HUES48 (cell line): Measurements from ENCODE around the gene RPL37.
"Not testable (repeated sequence)": the region's sequence is repeated elsewhere in the genome, so short reads cannot be mapped to it uniquely, and the experiment has no call there.

Experiments used
- H3K27ac ChIP-seq: one replicate; pipeline ENCODE4 v1.7.0; 2013; ENCODE audit warnings: low read depth, low read length, inconsistent platforms
- H3K27me3 ChIP-seq: 2 replicates; pipeline ENCODE4 v1.6.1; 2013; ENCODE audit warnings: mild to moderate bottlenecking, low read length; ENCODE audit not compliant: control insufficient read depth, insufficient read depth
- H3K36me3 ChIP-seq: 2 replicates; pipeline ENCODE4 v1.6.1; 2013; ENCODE audit warnings: low read length; ENCODE audit not compliant: control insufficient read depth, insufficient read depth
- H3K4me1 ChIP-seq: 2 replicates; pipeline ENCODE4 v1.6.1; 2013; ENCODE audit warnings: mild to moderate bottlenecking, low read length; ENCODE audit not compliant: control insufficient read depth, insufficient read depth
- H3K4me3 ChIP-seq: 2 replicates; pipeline ENCODE4 v1.5.1; 2013; ENCODE audit warnings: mild to moderate bottlenecking, low read depth, low read length
- H3K9ac ChIP-seq: 2 replicates; pipeline ENCODE4 v1.6.1; 2013; ENCODE audit warnings: mild to moderate bottlenecking, low read depth, low read length, moderate library complexity
- H3K9me3 ChIP-seq: 2 replicates; pipeline ENCODE4 v1.6.1; 2013; ENCODE audit warnings: low read length; ENCODE audit not compliant: control insufficient read depth, insufficient read depth

RPL37 gene

GRCh38 chr5:40834849-40835787 is at the start of gene RPL37:
Gene RPL37 (minus strand): TSS chr5:40835222. CDS start chr5:40835185, 37 bp downstream.
- H3K9ac ChIP-seq = peak within 1 kb of the TSS; percentile 99
- peak within 1 kb of the TSS; percentile 97 for H3K4me3 ChIP-seq
- no peaks in the 10 kb centered on the region for H3K9me3 ChIP-seq
- H3K4me1 ChIP-seq = peaks cover 18% of the 10 kb centered on the region
- H3K36me3 ChIP-seq = peaks cover 43% of the 10 kb centered on the region
- no peaks in the 10 kb centered on the region for H3K27me3 ChIP-seq
- H3K27ac ChIP-seq = peak within 1 kb of the TSS; percentile 99

- peaks cover 19% of the 10 kb centered on the region for H3K9me3 ChIP-seq
- not testable (repeated sequence) for H3K4me1 ChIP-seq, H3K36me3 ChIP-seq, H3K9ac ChIP-seq, H3K4me3 ChIP-seq, H3K27ac ChIP-seq, H3K27me3 ChIP-seq
Observed at GRCh38 chr5:40883051-40883450, 48.0 kb upstream of the RPL37 start.

GRCh38 chr5:40882291-40882690 is 47.3 kb upstream of the RPL37 start:
- Histone ChIP-seq H3K9ac (no peak overlapping the region), H3K27me3 (no peaks in the 10 kb centered on the region), H3K27ac (no peak overlapping the region), H3K4me1 (no peaks in the 10 kb centered on the region), H3K4me3 (no peak overlapping the region), H3K36me3 (no peaks in the 10 kb centered on the region), H3K9me3 (peaks cover 24% of the 10 kb centered on the region)

- Histone ChIP-seq H3K36me3 (no peaks in the 10 kb centered on the region), H3K4me3 (no peak overlapping the region), H3K27ac (no peak overlapping the region), H3K9ac (no peak overlapping the region), H3K4me1 (no peaks in the 10 kb centered on the region), H3K9me3 (peaks cover 24% of the 10 kb centered on the region), H3K27me3 (no peaks in the 10 kb centered on the region)
Observed at GRCh38 chr5:40879163-40879942, 44.3 kb upstream of the RPL37 start.

GRCh38 chr5:40877371-40877988 is 42.5 kb upstream of the RPL37 start:
- H3K4me3 ChIP-seq = no peak overlapping the region
- no peak overlapping the region for H3K9ac ChIP-seq
- no peak overlapping the region for H3K27ac ChIP-seq
- peaks cover 14% of the 10 kb centered on the region for H3K9me3 ChIP-seq
- no peaks in the 10 kb centered on the region for H3K36me3 ChIP-seq
- H3K4me1 ChIP-seq = no peaks in the 10 kb centered on the region
- H3K27me3 ChIP-seq = no peaks in the 10 kb centered on the region

- no peaks in the 10 kb centered on the region for H3K27me3 ChIP-seq
- no peak overlapping the region for H3K9ac ChIP-seq
- H3K4me1 ChIP-seq = peaks cover 2% of the 10 kb centered on the region; the same call in 1 of the 2 replicates
- H3K9me3 ChIP-seq = peaks cover 5% of the 10 kb centered on the region; the same call in 1 of the 2 replicates
- H3K36me3 ChIP-seq = no peaks in the 10 kb centered on the region
- no peak overlapping the region for H3K4me3 ChIP-seq
- no peak overlapping the region for H3K27ac ChIP-seq
Observed at GRCh38 chr5:40875958-40876357, 40.9 kb upstream of the RPL37 start.

- H3K4me3 ChIP-seq = no peak overlapping the region
- H3K4me1 ChIP-seq = peaks cover 5% of the 10 kb centered on the region; the same call in 1 of the 2 replicates
- H3K36me3 ChIP-seq = no peaks in the 10 kb centered on the region
- H3K9me3 ChIP-seq = peaks cover 5% of the 10 kb centered on the region; the same call in 1 of the 2 replicates
- no peak overlapping the region for H3K27ac ChIP-seq
- H3K27me3 ChIP-seq = no peaks in the 10 kb centered on the region
- no peak overlapping the region for H3K9ac ChIP-seq
Observed at GRCh38 chr5:40873286-40873880, 38.4 kb upstream of the RPL37 start.

- H3K9ac ChIP-seq, H3K27me3 ChIP-seq, H3K4me3 ChIP-seq, H3K9me3 ChIP-seq, H3K36me3 ChIP-seq, H3K4me1 ChIP-seq, H3K27ac ChIP-seq: not testable (repeated sequence)
Observed at GRCh38 chr5:40872253-40872652, 37.2 kb upstream of the RPL37 start.

- peak overlapping the region; percentile 27 for H3K27ac ChIP-seq
- H3K27me3 ChIP-seq = no peaks in the 10 kb centered on the region
- H3K9me3 ChIP-seq = no peaks in the 10 kb centered on the region; the same call in 1 of the 2 replicates
- peaks cover 5% of the 10 kb centered on the region; the same call in 1 of the 2 replicates for H3K4me1 ChIP-seq
- no peaks in the 10 kb centered on the region for H3K36me3 ChIP-seq
- no peak overlapping the region for H3K9ac ChIP-seq
- no peak overlapping the region for H3K4me3 ChIP-seq
Observed at GRCh38 chr5:40871177-40871576, 36.2 kb upstream of the RPL37 start.

GRCh38 chr5:40869384-40869783 is 34.4 kb upstream of the RPL37 start:
- H3K9me3 ChIP-seq = no peaks in the 10 kb centered on the region; the same call in 1 of the 2 replicates
- H3K27me3 ChIP-seq = no peaks in the 10 kb centered on the region
- H3K4me1 ChIP-seq = peaks cover 5% of the 10 kb centered on the region; the same call in 1 of the 2 replicates
- no peaks in the 10 kb centered on the region for H3K36me3 ChIP-seq
- no peak overlapping the region for H3K4me3 ChIP-seq
- H3K9ac ChIP-seq = no peak overlapping the region
- H3K27ac ChIP-seq = no peak overlapping the region
